IPS-18a (cell line): Measurements from ENCODE around the gene FRS3.

Experiments
- H3K27ac ChIP-seq: one replicate; pipeline ENCODE4 v1.5.1; 2013; ENCODE audit warnings: low read length
- H3K27me3 ChIP-seq: one replicate; pipeline ENCODE4 v1.6.1; 2013; ENCODE audit warnings: mild to moderate bottlenecking, low read length; ENCODE audit not compliant: control insufficient read depth, insufficient read depth
- H3K36me3 ChIP-seq: one replicate; pipeline ENCODE4 v1.6.1; 2013; ENCODE audit warnings: low read depth, low read length; ENCODE audit not compliant: control insufficient read depth
- H3K4me1 ChIP-seq: one replicate; pipeline ENCODE4 v1.6.1; 2013; ENCODE audit warnings: low read depth, low read length; ENCODE audit not compliant: control insufficient read depth
- H3K4me3 ChIP-seq: one replicate; pipeline ENCODE4 v1.5.1; 2013; ENCODE audit warnings: low read length
- H3K9ac ChIP-seq: one replicate; pipeline ENCODE4 v1.6.1; 2013; ENCODE audit warnings: mild to moderate bottlenecking, low read length, moderate library complexity
- H3K9me3 ChIP-seq: one replicate; pipeline ENCODE4 v1.6.1; 2013; ENCODE audit warnings: low read depth, low read length; ENCODE audit not compliant: control insufficient read depth

The FRS3 gene, protein sequence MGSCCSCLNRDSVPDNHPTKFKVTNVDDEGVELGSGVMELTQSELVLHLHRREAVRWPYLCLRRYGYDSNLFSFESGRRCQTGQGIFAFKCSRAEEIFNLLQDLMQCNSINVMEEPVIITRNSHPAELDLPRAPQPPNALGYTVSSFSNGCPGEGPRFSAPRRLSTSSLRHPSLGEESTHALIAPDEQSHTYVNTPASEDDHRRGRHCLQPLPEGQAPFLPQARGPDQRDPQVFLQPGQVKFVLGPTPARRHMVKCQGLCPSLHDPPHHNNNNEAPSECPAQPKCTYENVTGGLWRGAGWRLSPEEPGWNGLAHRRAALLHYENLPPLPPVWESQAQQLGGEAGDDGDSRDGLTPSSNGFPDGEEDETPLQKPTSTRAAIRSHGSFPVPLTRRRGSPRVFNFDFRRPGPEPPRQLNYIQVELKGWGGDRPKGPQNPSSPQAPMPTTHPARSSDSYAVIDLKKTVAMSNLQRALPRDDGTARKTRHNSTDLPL

DNA sequence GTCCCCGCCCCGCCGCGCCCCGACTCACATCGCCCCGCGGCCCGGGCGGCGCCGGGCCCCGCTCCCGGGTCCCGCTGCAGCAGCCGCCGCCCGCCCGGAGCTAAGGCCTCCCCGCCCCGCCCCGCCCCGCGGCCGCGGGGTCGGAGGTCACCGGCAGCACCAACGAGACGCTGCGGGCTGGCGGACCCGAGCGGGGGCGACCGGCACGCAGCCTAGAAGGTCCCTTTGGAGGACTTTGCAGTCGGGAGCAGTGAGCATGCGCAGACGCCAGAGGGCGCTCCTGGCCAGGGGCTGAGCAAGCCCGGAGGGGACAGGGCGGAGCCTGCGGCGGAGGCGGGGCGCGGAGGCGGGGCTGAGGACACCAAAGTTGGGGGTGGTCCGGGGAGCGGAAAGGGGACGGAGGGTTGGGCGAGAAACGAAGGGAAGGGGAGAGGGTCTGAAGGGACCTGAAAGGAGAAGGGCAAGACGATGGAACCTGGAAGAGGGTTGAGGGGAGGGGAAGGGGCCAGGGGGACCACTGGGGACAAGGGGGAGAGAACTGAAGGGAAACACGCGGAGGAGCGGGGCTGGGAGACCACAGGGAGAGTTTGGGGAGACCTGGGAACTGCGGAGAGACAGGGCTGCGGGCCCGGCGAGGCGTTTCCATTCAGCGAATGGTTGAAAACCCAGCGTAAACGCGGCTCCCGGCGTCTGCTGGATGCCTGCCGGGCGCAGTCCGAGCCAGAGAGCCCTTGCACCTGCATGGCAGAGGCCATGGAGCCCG, at the start of gene FRS3:
TSS of gene FRS3 (minus strand) at position 113 of the 763 bp plus-strand sequence. CDS start 2,913 bp downstream, outside the sequence.
- Histone ChIP-seq H3K9ac (peak within 1 kb of the TSS; percentile 46), H3K4me3 (peak within 1 kb of the TSS; percentile 78), H3K27ac (no peak within 1 kb of the TSS)

DNA sequence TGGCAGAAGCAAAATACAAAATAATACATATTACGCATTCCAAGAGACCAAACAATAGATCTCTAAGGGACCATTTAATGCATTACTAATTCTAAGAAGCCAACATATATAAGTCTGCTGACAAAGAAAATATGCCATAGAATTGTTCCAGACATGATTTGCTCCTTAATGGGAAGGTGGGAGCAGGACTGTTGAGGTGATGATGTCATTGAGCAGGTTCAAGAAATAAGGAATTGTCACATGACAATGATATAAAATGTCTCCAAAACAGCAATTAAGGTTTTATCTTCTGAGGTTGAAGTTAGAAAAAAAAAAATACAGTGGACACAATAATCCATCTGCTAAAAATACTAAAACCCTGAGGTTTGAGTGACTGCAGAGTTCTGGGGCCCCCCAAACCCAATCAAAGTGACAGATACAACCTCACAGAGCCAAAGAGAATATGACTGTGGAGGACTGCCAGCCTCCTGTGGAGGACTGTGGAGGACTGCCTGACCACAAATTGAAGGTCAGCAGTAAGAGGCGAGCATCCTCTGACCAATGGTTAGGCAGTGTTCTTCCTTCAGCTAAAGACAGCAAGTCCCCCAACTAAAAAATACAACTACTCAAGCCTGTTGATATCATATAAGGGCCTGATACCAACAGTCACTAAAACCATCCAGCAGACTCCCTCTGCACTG, 46.8 kb upstream of the FRS3 start:
- H3K4me1 ChIP-seq, result no peaks in the 10 kb centered on the region
- H3K27me3 ChIP-seq, result no peaks in the 10 kb centered on the region
- no peak overlapping the region for H3K9ac ChIP-seq
- no peak overlapping the region for H3K27ac ChIP-seq
- H3K36me3 ChIP-seq, result no peaks in the 10 kb centered on the region
- no peaks in the 10 kb centered on the region for H3K9me3 ChIP-seq
- no peak overlapping the region for H3K4me3 ChIP-seq

More for the DNA sequence above, at the start of gene FRS3:
- H3K36me3 ChIP-seq, result peaks cover 2% of the 10 kb centered on the region
- H3K27me3 ChIP-seq, result peaks cover 36% of the 10 kb centered on the region
- H3K9me3 ChIP-seq, result no peaks in the 10 kb centered on the region
- H3K4me1 ChIP-seq, result no peaks in the 10 kb centered on the region

DNA sequence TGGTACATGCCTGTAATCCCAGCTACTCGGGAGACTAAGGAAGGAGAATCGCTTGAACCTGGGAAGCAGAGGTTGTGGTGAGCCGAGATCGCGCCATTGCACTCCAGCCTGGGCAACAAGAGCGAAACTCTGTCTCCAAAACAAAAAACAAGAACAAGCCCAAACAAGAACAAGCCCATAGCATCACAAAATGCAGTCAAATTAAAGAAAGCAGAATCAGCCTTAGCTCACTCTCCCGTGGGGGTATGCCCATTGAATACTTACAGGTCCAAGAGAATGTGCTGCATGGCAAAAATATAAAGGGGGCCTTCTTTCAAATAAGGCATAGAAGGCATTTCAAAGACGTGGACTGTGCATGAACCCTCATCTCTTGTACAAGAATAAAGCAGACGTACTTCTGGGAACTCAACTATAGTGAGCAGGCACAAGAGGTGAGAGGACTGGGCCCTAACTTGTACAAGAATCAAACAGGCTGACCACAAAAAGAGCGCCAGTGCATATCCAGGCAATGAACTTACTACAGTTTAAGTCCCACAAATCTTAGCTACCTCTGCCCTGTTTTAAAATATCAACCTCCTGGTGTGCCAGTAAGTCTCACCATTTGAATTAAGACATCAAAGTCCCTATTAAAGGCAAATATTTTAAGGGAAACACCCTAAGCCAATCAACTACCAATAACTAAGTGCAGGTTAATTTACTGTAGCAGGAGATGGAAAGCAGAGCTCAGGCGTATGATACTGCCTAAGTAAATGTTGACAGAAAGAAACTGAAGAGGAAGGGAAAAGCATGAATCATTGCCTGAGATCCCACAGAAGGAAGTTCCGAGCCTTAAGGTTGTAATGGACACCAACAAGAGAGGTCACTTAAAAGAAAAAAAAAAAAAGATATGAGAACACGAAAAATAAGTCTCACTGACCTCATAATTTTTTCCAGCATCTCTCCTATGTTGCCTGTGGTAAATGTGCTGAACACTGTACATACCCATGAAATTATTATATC, 45.2 kb upstream of the FRS3 start:
- Histone ChIP-seq H3K4me3 (no peak overlapping the region), H3K27me3 (no peaks in the 10 kb centered on the region), H3K27ac (no peak overlapping the region), H3K9me3 (no peaks in the 10 kb centered on the region), H3K36me3 (no peaks in the 10 kb centered on the region), H3K9ac (no peak overlapping the region), H3K4me1 (no peaks in the 10 kb centered on the region)

DNA sequence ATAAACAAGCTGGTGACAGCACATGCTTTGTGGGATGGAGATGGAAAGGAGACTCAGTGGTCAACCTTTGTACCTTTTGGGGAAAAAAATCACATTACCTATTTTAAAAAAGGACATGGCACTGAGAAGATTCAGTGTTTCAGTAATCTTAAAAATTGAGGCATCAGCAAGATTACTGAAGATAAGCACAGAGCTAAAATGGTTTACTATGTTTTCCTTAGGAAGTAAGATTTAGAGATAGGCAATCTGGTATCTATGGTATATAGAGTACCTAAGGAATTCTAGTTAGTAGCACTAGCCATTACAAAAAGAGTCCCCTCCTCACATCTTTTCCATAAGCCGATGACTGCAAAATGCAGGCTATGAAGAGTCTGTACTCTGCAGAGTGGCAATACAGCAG, 43.5 kb upstream of the FRS3 start:
- H3K4me1 ChIP-seq, result no peaks in the 10 kb centered on the region
- no peak overlapping the region for H3K27ac ChIP-seq
- H3K4me3 ChIP-seq, result no peak overlapping the region
- no peaks in the 10 kb centered on the region for H3K27me3 ChIP-seq
- no peak overlapping the region for H3K9ac ChIP-seq
- H3K36me3 ChIP-seq, result no peaks in the 10 kb centered on the region
- no peaks in the 10 kb centered on the region for H3K9me3 ChIP-seq

DNA sequence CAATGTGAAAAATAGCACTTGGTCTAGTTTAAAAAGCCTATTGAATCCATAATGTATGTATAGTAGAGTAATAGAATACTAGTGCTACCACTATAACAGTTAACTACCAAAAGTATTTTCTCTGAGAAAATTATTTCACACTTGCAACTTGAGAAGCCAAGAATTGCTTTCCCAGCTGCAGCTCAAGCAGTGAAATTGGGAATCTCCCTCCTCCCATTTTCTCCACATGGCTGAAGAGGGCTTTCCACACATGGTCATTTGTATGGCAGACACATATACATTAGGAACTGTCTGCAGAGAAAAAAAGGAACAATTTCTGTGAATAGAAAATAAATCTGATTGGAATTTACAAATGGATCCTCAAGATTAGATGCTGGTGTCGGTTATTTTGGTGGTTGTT, 42.3 kb upstream of the FRS3 start:
- no peak overlapping the region for H3K27ac ChIP-seq
- H3K27me3 ChIP-seq, result no peaks in the 10 kb centered on the region
- no peaks in the 10 kb centered on the region for H3K9me3 ChIP-seq
- H3K4me3 ChIP-seq, result no peak overlapping the region
- no peaks in the 10 kb centered on the region for H3K4me1 ChIP-seq
- H3K36me3 ChIP-seq, result no peaks in the 10 kb centered on the region
- H3K9ac ChIP-seq, result no peak overlapping the region

DNA sequence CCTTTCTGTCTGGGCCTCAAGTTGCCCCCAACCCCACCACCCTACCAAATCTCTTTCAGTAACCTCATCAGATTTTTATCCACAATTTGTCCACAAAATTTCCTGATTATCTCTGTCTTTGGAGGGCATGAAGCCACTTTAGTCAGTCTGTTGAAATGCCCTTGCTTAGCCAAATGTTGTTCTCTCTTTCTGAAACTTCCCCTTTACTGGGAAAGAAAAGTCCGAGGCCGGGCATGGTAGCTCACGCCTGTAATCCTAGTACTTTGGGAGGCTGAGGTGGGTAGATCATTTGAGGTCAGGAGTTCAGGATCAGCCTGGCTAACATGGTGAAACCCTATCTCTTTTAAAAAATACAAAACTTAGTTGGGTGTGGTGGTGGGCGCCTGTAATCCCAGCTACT, 41.6 kb upstream of the FRS3 start:
- Histone ChIP-seq H3K9ac (no peak overlapping the region), H3K4me3 (no peak overlapping the region), H3K36me3 (no peaks in the 10 kb centered on the region), H3K27ac (no peak overlapping the region), H3K9me3 (no peaks in the 10 kb centered on the region), H3K4me1 (no peaks in the 10 kb centered on the region), H3K27me3 (no peaks in the 10 kb centered on the region)

DNA sequence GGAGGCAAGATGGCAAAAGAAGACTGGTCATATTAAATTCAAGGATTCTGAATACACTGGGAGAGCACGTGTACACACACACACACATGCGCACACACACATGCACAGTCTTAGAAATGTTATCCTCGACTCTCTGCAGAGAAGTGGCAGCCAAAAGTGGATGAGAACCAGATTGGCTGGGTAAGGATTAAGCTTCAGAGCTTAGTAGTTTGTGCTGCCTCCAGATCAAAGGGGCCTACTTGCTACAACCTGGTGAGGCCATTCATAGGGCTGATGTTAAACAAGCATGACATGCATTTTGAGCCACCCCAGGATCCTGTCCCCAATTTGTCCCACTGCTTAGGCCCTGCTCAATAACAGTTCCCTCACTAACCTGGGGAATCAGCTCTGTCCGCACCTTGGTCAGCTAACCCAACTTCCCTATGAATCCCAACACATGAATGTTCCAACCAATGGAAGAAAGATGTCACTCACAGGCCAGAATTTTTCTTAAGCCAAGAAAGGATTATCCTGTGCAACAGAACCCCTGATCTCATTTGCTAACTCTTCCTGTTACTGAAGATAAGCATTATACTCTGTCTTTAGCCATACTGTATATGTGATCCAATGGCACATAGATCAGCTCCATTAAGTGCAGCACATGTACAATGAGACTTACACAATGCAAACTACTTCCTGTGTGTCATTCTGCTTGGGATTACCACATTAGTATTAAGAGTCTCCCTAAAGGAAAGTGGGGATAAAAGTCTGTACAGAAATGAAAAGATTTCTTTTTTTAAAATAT, 38.8 kb upstream of the FRS3 start:
- Histone ChIP-seq H3K9ac (no peak overlapping the region), H3K27ac (no peak overlapping the region), H3K4me1 (no peaks in the 10 kb centered on the region), H3K36me3 (no peaks in the 10 kb centered on the region), H3K27me3 (no peaks in the 10 kb centered on the region), H3K9me3 (no peaks in the 10 kb centered on the region), H3K4me3 (no peak overlapping the region)

DNA sequence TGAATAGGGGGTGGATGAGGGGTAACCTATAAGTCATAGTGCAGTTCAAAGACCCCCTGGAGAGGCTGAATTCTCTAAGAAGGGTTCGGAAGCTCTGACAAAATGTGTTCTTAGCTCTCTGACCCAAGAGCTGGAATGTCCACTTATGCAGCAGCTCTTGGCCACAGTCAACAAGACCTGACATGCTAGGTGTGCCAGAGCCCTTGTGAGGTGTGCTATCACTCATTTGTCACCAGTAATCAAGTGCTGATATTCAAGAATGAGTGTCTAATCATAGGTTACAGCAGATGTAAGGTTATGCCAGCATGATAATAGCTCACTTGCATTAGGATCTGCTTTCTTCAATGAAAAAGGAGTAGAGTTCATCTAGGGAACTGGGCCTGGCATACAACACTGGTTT, 35.9 kb upstream of the FRS3 start:
- Histone ChIP-seq H3K36me3 (no peaks in the 10 kb centered on the region), H3K9me3 (no peaks in the 10 kb centered on the region), H3K9ac (no peak overlapping the region), H3K4me3 (no peak overlapping the region), H3K27me3 (no peaks in the 10 kb centered on the region), H3K27ac (no peak overlapping the region), H3K4me1 (no peaks in the 10 kb centered on the region)

DNA sequence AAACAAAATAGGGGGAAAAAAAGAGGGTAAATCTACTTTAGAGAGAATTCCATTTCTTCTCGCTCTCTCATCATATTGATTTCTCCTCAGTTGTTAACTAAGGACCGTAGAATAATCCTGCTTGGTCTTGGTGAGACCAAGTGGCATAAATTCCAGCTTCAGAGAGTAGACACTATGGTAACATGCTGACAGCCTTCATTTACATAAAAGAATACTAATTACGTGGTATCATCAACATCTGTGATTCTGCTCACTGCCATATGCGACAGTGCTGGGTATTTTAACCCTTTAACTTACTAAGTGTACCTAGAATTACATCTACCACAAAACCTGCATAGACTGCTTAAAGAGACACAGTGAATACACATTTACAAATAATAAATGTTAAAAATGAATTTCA, 34.9 kb upstream of the FRS3 start:
- H3K9me3 ChIP-seq, result no peaks in the 10 kb centered on the region
- H3K9ac ChIP-seq, result no peak overlapping the region
- no peak overlapping the region for H3K27ac ChIP-seq
- H3K27me3 ChIP-seq, result no peaks in the 10 kb centered on the region
- H3K36me3 ChIP-seq, result no peaks in the 10 kb centered on the region
- H3K4me1 ChIP-seq, result no peaks in the 10 kb centered on the region
- no peak overlapping the region for H3K4me3 ChIP-seq

DNA sequence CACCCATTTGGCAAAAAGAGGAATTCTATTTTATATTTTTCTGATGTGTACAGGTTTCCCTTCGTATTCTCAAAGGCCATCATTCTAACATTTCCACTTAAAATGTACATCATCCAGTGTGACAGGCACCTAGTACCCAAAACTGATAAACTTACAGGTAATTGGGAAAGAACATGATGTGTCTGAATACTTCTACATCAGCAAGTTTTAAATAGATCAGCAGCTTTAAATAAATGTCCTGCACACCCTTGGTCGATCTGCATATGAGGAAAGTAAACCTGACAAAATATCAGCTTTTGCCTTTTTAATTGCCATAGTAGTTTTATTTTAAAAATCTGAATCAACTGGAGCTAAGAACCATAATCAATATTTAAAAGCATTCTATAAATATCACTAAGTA, 34.3 kb upstream of the FRS3 start:
- no peaks in the 10 kb centered on the region for H3K9me3 ChIP-seq
- no peak overlapping the region for H3K9ac ChIP-seq
- no peaks in the 10 kb centered on the region for H3K4me1 ChIP-seq
- H3K27me3 ChIP-seq, result no peaks in the 10 kb centered on the region
- H3K4me3 ChIP-seq, result no peak overlapping the region
- H3K27ac ChIP-seq, result no peak overlapping the region
- no peaks in the 10 kb centered on the region for H3K36me3 ChIP-seq
